ENCODE data around the gene PSMB7. TPM values are rescaled to one million over a fixed set of nuclear protein-coding genes. Genes with fewer than 3 reads are reported as not detected.

PSMB7 gene
- total RNA-seq, 1 experiment from 2014 or later: 187 TPM

GRCh38 chr9:124309667-124310084, 105.6 kb downstream of the PSMB7 start:
- CTCF ChIA-PET: interaction anchor here (1.6 to 4.7 kb wide), 2 partner anchors 11 to 16 kb away, joined by 6 to 19 read pairs; no protein-coding TSS in a partner anchor

More at GRCh38 chr9:124309667-124310084, 105.6 kb downstream of the PSMB7 start:
- no peaks in the 10 kb centered on the region for H3K27me3 Mint-ChIP-seq (ENCODE audit: low read depth)
- no peaks in the 10 kb centered on the region for H3K9me3 Mint-ChIP-seq
- ATAC-seq: peak; percentile 23
- no peak overlapping the region for H3K27ac Mint-ChIP-seq
- TF ChIP-seq, protein P1, sequence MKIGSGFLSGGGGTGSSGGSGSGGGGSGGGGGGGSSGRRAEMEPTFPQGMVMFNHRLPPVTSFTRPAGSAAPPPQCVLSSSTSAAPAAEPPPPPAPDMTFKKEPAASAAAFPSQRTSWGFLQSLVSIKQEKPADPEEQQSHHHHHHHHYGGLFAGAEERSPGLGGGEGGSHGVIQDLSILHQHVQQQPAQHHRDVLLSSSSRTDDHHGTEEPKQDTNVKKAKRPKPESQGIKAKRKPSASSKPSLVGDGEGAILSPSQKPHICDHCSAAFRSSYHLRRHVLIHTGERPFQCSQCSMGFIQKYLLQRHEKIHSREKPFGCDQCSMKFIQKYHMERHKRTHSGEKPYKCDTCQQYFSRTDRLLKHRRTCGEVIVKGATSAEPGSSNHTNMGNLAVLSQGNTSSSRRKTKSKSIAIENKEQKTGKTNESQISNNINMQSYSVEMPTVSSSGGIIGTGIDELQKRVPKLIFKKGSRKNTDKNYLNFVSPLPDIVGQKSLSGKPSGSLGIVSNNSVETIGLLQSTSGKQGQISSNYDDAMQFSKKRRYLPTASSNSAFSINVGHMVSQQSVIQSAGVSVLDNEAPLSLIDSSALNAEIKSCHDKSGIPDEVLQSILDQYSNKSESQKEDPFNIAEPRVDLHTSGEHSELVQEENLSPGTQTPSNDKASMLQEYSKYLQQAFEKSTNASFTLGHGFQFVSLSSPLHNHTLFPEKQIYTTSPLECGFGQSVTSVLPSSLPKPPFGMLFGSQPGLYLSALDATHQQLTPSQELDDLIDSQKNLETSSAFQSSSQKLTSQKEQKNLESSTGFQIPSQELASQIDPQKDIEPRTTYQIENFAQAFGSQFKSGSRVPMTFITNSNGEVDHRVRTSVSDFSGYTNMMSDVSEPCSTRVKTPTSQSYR (CRISPR knock-in tag; IDR thresholded peaks at IDR 0.05): no peak
- TF ChIP-seq PRRX2 (CRISPR knock-in tag; IDR thresholded peaks at IDR 0.05): no peak
- no peak for TF ChIP-seq USF2 (CRISPR knock-in tag; IDR thresholded peaks at IDR 0.05)
- no peak for TF ChIP-seq TCF7 (CRISPR knock-in tag; IDR thresholded peaks at IDR 0.05; ENCODE audit: low read depth)
- no peak for TF ChIP-seq ZNF671 (CRISPR knock-in tag; IDR thresholded peaks at IDR 0.05)
- TF ChIP-seq, protein P2, sequence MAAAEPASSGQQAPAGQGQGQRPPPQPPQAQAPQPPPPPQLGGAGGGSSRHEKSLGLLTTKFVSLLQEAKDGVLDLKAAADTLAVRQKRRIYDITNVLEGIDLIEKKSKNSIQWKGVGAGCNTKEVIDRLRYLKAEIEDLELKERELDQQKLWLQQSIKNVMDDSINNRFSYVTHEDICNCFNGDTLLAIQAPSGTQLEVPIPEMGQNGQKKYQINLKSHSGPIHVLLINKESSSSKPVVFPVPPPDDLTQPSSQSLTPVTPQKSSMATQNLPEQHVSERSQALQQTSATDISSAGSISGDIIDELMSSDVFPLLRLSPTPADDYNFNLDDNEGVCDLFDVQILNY (CRISPR knock-in tag; IDR thresholded peaks at IDR 0.05): no peak
- TF ChIP-seq, protein P3, sequence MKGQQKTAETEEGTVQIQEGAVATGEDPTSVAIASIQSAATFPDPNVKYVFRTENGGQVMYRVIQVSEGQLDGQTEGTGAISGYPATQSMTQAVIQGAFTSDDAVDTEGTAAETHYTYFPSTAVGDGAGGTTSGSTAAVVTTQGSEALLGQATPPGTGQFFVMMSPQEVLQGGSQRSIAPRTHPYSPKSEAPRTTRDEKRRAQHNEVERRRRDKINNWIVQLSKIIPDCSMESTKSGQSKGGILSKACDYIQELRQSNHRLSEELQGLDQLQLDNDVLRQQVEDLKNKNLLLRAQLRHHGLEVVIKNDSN (CRISPR knock-in tag; IDR thresholded peaks at IDR 0.05): no peak
- no peak for TF ChIP-seq NR2C2 (CRISPR knock-in tag; IDR thresholded peaks at IDR 0.05)
- no peak for TF ChIP-seq CREM (CRISPR knock-in tag; IDR thresholded peaks at IDR 0.05)
- TF ChIP-seq SP1 (CRISPR knock-in tag; conservative IDR thresholded peaks at IDR 0.05): no peak
- TF ChIP-seq MYBL2 (CRISPR knock-in tag; IDR thresholded peaks at IDR 0.05): no peak
- TF ChIP-seq, protein P4, sequence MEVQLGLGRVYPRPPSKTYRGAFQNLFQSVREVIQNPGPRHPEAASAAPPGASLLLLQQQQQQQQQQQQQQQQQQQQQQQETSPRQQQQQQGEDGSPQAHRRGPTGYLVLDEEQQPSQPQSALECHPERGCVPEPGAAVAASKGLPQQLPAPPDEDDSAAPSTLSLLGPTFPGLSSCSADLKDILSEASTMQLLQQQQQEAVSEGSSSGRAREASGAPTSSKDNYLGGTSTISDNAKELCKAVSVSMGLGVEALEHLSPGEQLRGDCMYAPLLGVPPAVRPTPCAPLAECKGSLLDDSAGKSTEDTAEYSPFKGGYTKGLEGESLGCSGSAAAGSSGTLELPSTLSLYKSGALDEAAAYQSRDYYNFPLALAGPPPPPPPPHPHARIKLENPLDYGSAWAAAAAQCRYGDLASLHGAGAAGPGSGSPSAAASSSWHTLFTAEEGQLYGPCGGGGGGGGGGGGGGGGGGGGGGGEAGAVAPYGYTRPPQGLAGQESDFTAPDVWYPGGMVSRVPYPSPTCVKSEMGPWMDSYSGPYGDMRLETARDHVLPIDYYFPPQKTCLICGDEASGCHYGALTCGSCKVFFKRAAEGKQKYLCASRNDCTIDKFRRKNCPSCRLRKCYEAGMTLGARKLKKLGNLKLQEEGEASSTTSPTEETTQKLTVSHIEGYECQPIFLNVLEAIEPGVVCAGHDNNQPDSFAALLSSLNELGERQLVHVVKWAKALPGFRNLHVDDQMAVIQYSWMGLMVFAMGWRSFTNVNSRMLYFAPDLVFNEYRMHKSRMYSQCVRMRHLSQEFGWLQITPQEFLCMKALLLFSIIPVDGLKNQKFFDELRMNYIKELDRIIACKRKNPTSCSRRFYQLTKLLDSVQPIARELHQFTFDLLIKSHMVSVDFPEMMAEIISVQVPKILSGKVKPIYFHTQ (CRISPR knock-in tag; IDR thresholded peaks at IDR 0.05): no peak
- TF ChIP-seq HMGXB4 (CRISPR knock-in tag; IDR thresholded peaks at IDR 0.05): no peak
- TF ChIP-seq SMAD3 (CRISPR knock-in tag; IDR thresholded peaks at IDR 0.05; ENCODE audit: borderline replicate concordance): no peak
- no peak for TF ChIP-seq ELF4 (CRISPR knock-in tag; IDR thresholded peaks at IDR 0.05; ENCODE audit: low read depth)
- no peak for TF ChIP-seq FOXP1 (CRISPR knock-in tag; IDR thresholded peaks at IDR 0.05; ENCODE audit: borderline replicate concordance)
- no peak for TF ChIP-seq SMAD4 (CRISPR knock-in tag; IDR thresholded peaks at IDR 0.05)
- TF ChIP-seq ESRRA (CRISPR knock-in tag; IDR thresholded peaks at IDR 0.05; ENCODE audit: borderline replicate concordance): no peak
- no peak for TF ChIP-seq HMGA2 (CRISPR knock-in tag; IDR thresholded peaks at IDR 0.05)
- no peaks in the 10 kb centered on the region for H3K36me3 Mint-ChIP-seq
- POLR2A ChIA-PET: no interaction called here
- H3K4me3 Mint-ChIP-seq: no peak overlapping the region
- H3K4me1 Mint-ChIP-seq: peaks cover 5% of the 10 kb centered on the region; the same call in 1 of the 2 replicates
- DNase-seq (ENCODE audit: low spot score): no peak

All from WTC11 (cell line).